MCF 10A (cell line): ENCODE results near the gene NECTIN1. TPM values are rescaled to one million over a fixed set of nuclear protein-coding genes. Genes with fewer than 3 reads are reported as not detected.
A peak's percentile ranks its signal among the peaks of the same experiment; 100 is the strongest.

Experiments
- BruUV-seq: library from RNA; stranded (reverse); fragments of 400-500 nt; replicated peaks from 2 replicates; lab custom pipeline; 2021; lab: Mats Ljungman, UMichigan
- CTCF ChIA-PET: fragments of 300-600 bp; sonication (Branson Sonifier 250); formaldehyde crosslinking; extraction: SDS; loops from one replicate; lab custom pipeline; 2021; ENCODE audit warnings: antibody characterized with exemption, inconsistent platforms; lab: Yijun Ruan, JAX
- POLR2A ChIA-PET: fragments of 300-600, 350-650 bp; sonication (Branson Sonifier 250); formaldehyde crosslinking; extraction: SDS; loops from one replicate; lab custom pipeline; 2020; ENCODE audit warnings: antibody characterized with exemption, inconsistent platforms; lab: Yijun Ruan, JAX
- DNase-seq: peaks from one replicate; pipeline ENCODE4 v3.0.0-alpha.2; 2018; ENCODE audit not compliant: unreplicated experiment
- H3K27ac Mint-ChIP-seq: one replicate; pipeline ENCODE4 v1.8.0; 2022; ENCODE audit warnings: mild to moderate bottlenecking, low read depth, mixed read lengths; ENCODE audit not compliant: unreplicated experiment
- H3K27me3 Mint-ChIP-seq: one replicate; pipeline ENCODE4 v1.8.0; 2022; ENCODE audit warnings: mixed read lengths; ENCODE audit not compliant: insufficient read depth, unreplicated experiment
- H3K36me3 Mint-ChIP-seq: one replicate; pipeline ENCODE4 v1.8.0; 2022; ENCODE audit warnings: mild to moderate bottlenecking, moderate library complexity, mixed read lengths; ENCODE audit not compliant: insufficient read depth, unreplicated experiment
- H3K4me1 Mint-ChIP-seq: one replicate; pipeline ENCODE4 v1.8.0; 2022; ENCODE audit warnings: mixed read lengths; ENCODE audit not compliant: insufficient read depth, unreplicated experiment
- H3K4me3 Mint-ChIP-seq: one replicate; pipeline ENCODE4 v1.8.0; 2022; ENCODE audit warnings: mild to moderate bottlenecking, moderate library complexity, mixed read lengths; ENCODE audit not compliant: unreplicated experiment
- H3K9me3 Mint-ChIP-seq: one replicate; pipeline ENCODE4 v1.8.0; 2022; ENCODE audit warnings: mixed read lengths; ENCODE audit not compliant: unreplicated experiment
- CTCF ChIP-seq: fragments of 200-600 bp; IDR thresholded peaks from one replicate; pipeline ENCODE4 v1.8.0; 2022; ENCODE audit warnings: antibody characterized with exemption, mild to moderate bottlenecking; ENCODE audit not compliant: unreplicated experiment
- intact Hi-C: fragments of 100-400 bp; cut with micrococcal nuclease; formaldehyde crosslinking; loops from 2 replicates; pipeline ENCODE4 v1.14.1; 2022
- total RNA-seq: library from RNA; stranded (reverse); gene quantifications from 2 replicates; pipeline ENCODE4 v1.2.3, GENCODE V29; 2022

The NECTIN1 gene
- total RNA-seq, 1 experiment from 2014 or later, result 59.2 TPM

GRCh38 chr11:119644502-119644901 is 84.5 kb downstream of the NECTIN1 start:
- intact Hi-C loops, result no loop called here
- H3K4me1 Mint-ChIP-seq, result no peaks in the 10 kb centered on the region
- H3K36me3 Mint-ChIP-seq, result no peaks in the 10 kb centered on the region
- no TSS peak for BruUV-seq
- peaks cover 43% of the 10 kb centered on the region for H3K27me3 Mint-ChIP-seq
- no peak for TF ChIP-seq CTCF
- ChIA-PET CTCF (interaction anchor here (0.5 to 0.8 kb wide), 3 partner anchors 120 to 263 kb away, joined by 3 read pairs; partner anchors contain the start of gene USP2), POLR2A (no interaction called here)
- DNase-seq, result no peak
- no peaks in the 10 kb centered on the region for H3K9me3 Mint-ChIP-seq
- H3K27ac Mint-ChIP-seq, result no peak overlapping the region
- no peak overlapping the region for H3K4me3 Mint-ChIP-seq

- DNase-seq, result no peak
- no TSS peak for BruUV-seq
- ChIA-PET CTCF (interaction anchor here (0.8 kb wide), 1 partner anchor 130 kb away, joined by 3 read pairs; no protein-coding TSS in a partner anchor), POLR2A (no interaction called here)
- no peak overlapping the region for H3K27ac Mint-ChIP-seq
- TF ChIP-seq CTCF, result no peak
- intact Hi-C loops, result no loop called here
- peaks cover 49% of the 10 kb centered on the region for H3K27me3 Mint-ChIP-seq
- H3K4me3 Mint-ChIP-seq, result no peak overlapping the region
- no peaks in the 10 kb centered on the region for H3K9me3 Mint-ChIP-seq
- no peaks in the 10 kb centered on the region for H3K36me3 Mint-ChIP-seq
- no peaks in the 10 kb centered on the region for H3K4me1 Mint-ChIP-seq
Measured at GRCh38 chr11:119643876-119644225, 85.1 kb downstream of the NECTIN1 start.

DNA sequence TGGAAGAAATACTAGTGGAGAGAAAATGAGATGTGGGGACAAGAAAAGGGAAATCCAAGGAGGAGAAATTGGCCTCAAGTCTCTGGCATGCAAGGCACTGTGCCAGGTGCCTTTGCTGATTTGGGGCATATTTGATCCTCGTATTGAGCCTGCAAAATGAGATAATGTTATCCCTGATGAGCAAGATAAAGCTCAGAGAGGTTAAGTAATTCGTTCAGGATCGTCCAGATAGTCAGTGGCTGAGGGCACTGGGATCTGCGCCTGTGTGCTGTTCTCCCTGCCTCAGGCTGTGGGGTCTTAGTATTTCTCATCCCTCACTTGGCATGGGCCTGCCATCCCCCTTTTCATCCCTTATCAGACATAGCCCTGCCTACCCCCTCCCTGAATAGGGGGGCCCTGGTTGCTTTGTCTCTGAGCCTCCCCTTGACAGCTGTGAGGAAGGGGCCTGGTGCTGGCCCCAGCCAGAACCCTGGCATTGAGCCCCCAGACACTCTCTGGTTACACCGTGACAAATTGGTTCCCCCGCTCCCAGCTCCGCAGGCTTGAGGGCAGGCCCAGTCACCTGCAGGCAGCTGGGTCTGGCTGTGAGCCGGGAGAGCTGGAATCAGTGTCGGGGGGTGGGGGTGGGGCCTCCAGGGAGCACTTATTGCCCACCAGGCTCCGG is 85.7 kb downstream of the NECTIN1 start:
- H3K27ac Mint-ChIP-seq, result no peak overlapping the region
- no peak for DNase-seq
- BruUV-seq, result no TSS peak
- ChIA-PET POLR2A (no interaction called here), CTCF (interaction anchor here (0.6 to 0.8 kb wide), 2 partner anchors 129 to 465 kb away, joined by 3 read pairs; no protein-coding TSS in a partner anchor)
- no peak overlapping the region for H3K4me3 Mint-ChIP-seq
- peaks cover 49% of the 10 kb centered on the region for H3K27me3 Mint-ChIP-seq
- intact Hi-C loops, result no loop called here
- no peaks in the 10 kb centered on the region for H3K4me1 Mint-ChIP-seq
- no peaks in the 10 kb centered on the region for H3K9me3 Mint-ChIP-seq
- TF ChIP-seq CTCF, result no peak
- no peaks in the 10 kb centered on the region for H3K36me3 Mint-ChIP-seq

DNA sequence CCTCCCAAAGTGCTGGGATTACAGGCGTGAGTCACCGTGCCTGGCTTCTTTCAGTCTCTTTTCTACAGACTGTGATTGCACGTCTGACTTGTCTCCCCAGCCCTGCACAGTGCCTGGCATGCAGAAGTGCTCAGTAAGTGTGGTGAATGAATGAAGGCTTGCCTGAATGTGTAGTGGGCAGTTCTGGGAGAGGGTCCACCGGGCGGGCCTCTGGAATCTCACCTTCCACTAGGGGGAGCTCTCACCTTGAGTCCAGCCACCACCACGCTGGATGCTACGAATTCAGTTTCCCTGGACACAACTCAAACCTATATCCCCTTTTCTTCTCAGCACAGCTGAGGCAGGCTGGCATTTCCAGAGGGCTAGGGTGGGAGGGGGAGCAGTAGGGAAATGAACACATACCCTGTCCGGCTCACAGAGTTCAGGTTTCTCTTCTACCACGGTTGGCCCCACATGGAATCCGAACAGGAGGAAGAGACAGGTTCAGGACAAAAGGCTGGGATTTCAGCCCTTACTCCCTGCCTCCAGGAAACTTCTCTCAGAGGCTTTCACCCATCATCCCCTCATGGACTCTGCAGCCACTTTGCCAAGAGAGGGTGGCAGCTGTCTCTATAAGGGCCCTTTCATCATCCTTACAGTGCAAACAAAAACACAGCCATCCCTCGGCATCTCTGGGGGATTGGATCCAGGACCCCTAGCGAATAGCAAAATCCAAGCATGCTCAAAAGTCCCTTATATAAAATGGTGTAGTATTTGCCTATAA is 86.8 kb downstream of the NECTIN1 start:
- peak; percentile 31 for TF ChIP-seq CTCF
- no peaks in the 10 kb centered on the region for H3K36me3 Mint-ChIP-seq
- CTCF ChIA-PET, result interaction anchor here (0.6 to 2.1 kb wide), 13 partner anchors 17 to 1255 kb away, joined by 3 to 7 read pairs (median 3); no protein-coding TSS in a partner anchor
- no peak overlapping the region for H3K27ac Mint-ChIP-seq
- intact Hi-C loops, result loop anchor here (1.0 kb wide), 1 partner anchor 465 kb away; no protein-coding TSS in a partner anchor
- peaks cover 49% of the 10 kb centered on the region for H3K27me3 Mint-ChIP-seq
- H3K4me3 Mint-ChIP-seq, result no peak overlapping the region
- DNase-seq, result peak; percentile 54
- POLR2A ChIA-PET, result interaction anchor here (0.6 kb wide), 1 partner anchor 356 kb away, joined by 3 read pairs; no protein-coding TSS in a partner anchor
- no peaks in the 10 kb centered on the region for H3K4me1 Mint-ChIP-seq
- no peaks in the 10 kb centered on the region for H3K9me3 Mint-ChIP-seq
- BruUV-seq, result no TSS peak
